ENCODE data around the gene PRPF6.

GRCh38 chr20:63973636-63974401 is 7.1 kb upstream of the PRPF6 start:
- no peak for TF ChIP-seq ZC3H10 (CRISPR knock-in tag; IDR thresholded peaks at IDR 0.05)
- TF ChIP-seq RARB (CRISPR knock-in tag; IDR thresholded peaks at IDR 0.05): no peak

Measured in SK-N-SH treated with all-trans-retinoic acid at 6 μM for 48 hours (cell line).